ENCODE measurements around the gene APBA1.

- TF ChIP-seq POLR2AphosphoS5 (IDR thresholded peaks at IDR 0.05): no peak
- TF ChIP-seq, protein P1, sequence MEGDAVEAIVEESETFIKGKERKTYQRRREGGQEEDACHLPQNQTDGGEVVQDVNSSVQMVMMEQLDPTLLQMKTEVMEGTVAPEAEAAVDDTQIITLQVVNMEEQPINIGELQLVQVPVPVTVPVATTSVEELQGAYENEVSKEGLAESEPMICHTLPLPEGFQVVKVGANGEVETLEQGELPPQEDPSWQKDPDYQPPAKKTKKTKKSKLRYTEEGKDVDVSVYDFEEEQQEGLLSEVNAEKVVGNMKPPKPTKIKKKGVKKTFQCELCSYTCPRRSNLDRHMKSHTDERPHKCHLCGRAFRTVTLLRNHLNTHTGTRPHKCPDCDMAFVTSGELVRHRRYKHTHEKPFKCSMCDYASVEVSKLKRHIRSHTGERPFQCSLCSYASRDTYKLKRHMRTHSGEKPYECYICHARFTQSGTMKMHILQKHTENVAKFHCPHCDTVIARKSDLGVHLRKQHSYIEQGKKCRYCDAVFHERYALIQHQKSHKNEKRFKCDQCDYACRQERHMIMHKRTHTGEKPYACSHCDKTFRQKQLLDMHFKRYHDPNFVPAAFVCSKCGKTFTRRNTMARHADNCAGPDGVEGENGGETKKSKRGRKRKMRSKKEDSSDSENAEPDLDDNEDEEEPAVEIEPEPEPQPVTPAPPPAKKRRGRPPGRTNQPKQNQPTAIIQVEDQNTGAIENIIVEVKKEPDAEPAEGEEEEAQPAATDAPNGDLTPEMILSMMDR (IDR thresholded peaks at IDR 0.05): no peak
- TF ChIP-seq POLR2A (IDR thresholded peaks at IDR 0.05; ENCODE audit: low read depth): no peak
- TF ChIP-seq EP300 (IDR thresholded peaks at IDR 0.05): no peak
Observed at GRCh38 chr9:69697475-69697874, 25.3 kb upstream of the APBA1 start.

Data from esophagus muscularis mucosa (tissue), 4 donors.